Stomach (tissue), 4 donors: ENCODE data around the gene SPHK2.

Experiments used
- CTCF ChIP-seq, 7 experiments: fragments of 450-650 bp in 4 of 7; fragments of 200-600 bp in 3 of 7; sonication (generic) in 3 of 7; IDR thresholded peaks; one replicate each; pipeline ENCODE4 v1.5.1; 2016 to 2019; ENCODE audit warnings: antibody characterized with exemption in 7 of 7, control low read depth in 2 of 7, mild to moderate bottlenecking in 1 of 7
- EP300 ChIP-seq: sonication (generic); formaldehyde crosslinking; IDR thresholded peaks from one replicate; pipeline ENCODE4 v1.6.1; 2017; ENCODE audit warnings: antibody characterized with exemption
- POLR2A ChIP-seq, 4 donors: fragments of 450-650 bp; IDR thresholded peaks; one replicate each; pipeline ENCODE4 v1.6.1; 2016; ENCODE audit warnings: antibody characterized with exemption in 4 of 4, control low read depth in 2 of 4, mild to moderate bottlenecking in 1 of 4, moderate library complexity in 1 of 4

GRCh38 chr19:48618278-48618915 is 909 bp upstream of the SPHK2 start:
- no peak for TF ChIP-seq CTCF (IDR thresholded peaks at IDR 0.05)
- TF ChIP-seq EP300 = no peak
- no peak for TF ChIP-seq POLR2A (IDR thresholded peaks at IDR 0.05)
